ENCODE results near the gene HSD17B3.
A peak's percentile ranks its signal among the peaks of the same experiment; 100 is the strongest.

The HSD17B3 gene

GRCh38 chr9:96230002-96230401, 72.0 kb downstream of the HSD17B3 start:
- no peaks in the 10 kb centered on the region for H3K36me3 ChIP-seq
- H3K27me3 ChIP-seq (ENCODE audit: insufficient read depth, low read depth, severe bottlenecking) = no peaks in the 10 kb centered on the region
- no peak overlapping the region for H3K4me3 ChIP-seq (ENCODE audit: low read depth, low read length)
- no peak for DNase-seq
- TF ChIP-seq CTCF (IDR thresholded peaks at IDR 0.05; ENCODE audit: low read depth, low read length) = no peak
- H3K27ac ChIP-seq = no peak overlapping the region
- no peaks in the 10 kb centered on the region for H3K9me3 ChIP-seq (ENCODE audit: severe bottlenecking)

- no peak for DNase-seq
- peak; percentile 76 for TF ChIP-seq CTCF (IDR thresholded peaks at IDR 0.05; ENCODE audit: low read depth, low read length)
- H3K9me3 ChIP-seq (ENCODE audit: severe bottlenecking) = peaks cover 4% of the 10 kb centered on the region
Measured at GRCh38 chr9:96222132-96222531, 79.8 kb downstream of the HSD17B3 start.

GRCh38 chr9:96219900-96220257, 82.1 kb downstream of the HSD17B3 start:
- Histone ChIP-seq H3K36me3 (no peaks in the 10 kb centered on the region), H3K27me3 (ENCODE audit: insufficient read depth, low read depth, severe bottlenecking) (no peaks in the 10 kb centered on the region), H3K27ac (no peak overlapping the region), H3K9me3 (ENCODE audit: severe bottlenecking) (peaks cover 4% of the 10 kb centered on the region), H3K4me3 (ENCODE audit: low read depth, low read length) (no peak overlapping the region)
- TF ChIP-seq CTCF (IDR thresholded peaks at IDR 0.05; ENCODE audit: low read depth, low read length) = no peak
- DNase-seq = no peak

More at GRCh38 chr9:96222132-96222531, 79.8 kb downstream of the HSD17B3 start:
- H3K27me3 ChIP-seq (ENCODE audit: insufficient read depth, low read depth, severe bottlenecking) = no peaks in the 10 kb centered on the region
- no peaks in the 10 kb centered on the region for H3K36me3 ChIP-seq
- H3K27ac ChIP-seq = no peak overlapping the region
- H3K4me3 ChIP-seq (ENCODE audit: low read depth, low read length) = no peak overlapping the region

- peak; percentile 91 for TF ChIP-seq CTCF (IDR thresholded peaks at IDR 0.05; ENCODE audit: low read depth, low read length)
- no peaks in the 10 kb centered on the region for H3K27me3 ChIP-seq (ENCODE audit: insufficient read depth, low read depth, severe bottlenecking)
- no peak overlapping the region for H3K27ac ChIP-seq
Measured at GRCh38 chr9:96219026-96219899, 82.7 kb downstream of the HSD17B3 start.

GRCh38 chr9:96217754-96218693, 84.0 kb downstream of the HSD17B3 start:
- Histone ChIP-seq H3K27me3 (ENCODE audit: insufficient read depth, low read depth, severe bottlenecking) (no peaks in the 10 kb centered on the region), H3K4me3 (ENCODE audit: low read depth, low read length) (peak overlapping the region; percentile 35), H3K36me3 (no peaks in the 10 kb centered on the region), H3K9me3 (ENCODE audit: severe bottlenecking) (no peaks in the 10 kb centered on the region), H3K27ac (peak overlapping the region; percentile 18)
- DNase-seq = peak; percentile 76
- TF ChIP-seq CTCF (IDR thresholded peaks at IDR 0.05; ENCODE audit: low read depth, low read length) = peak; percentile 98

More at GRCh38 chr9:96219026-96219899, 82.7 kb downstream of the HSD17B3 start:
- Histone ChIP-seq H3K36me3 (no peaks in the 10 kb centered on the region), H3K4me3 (ENCODE audit: low read depth, low read length) (no peak overlapping the region), H3K9me3 (ENCODE audit: severe bottlenecking) (peaks cover 4% of the 10 kb centered on the region)
- DNase-seq = peak; percentile 55

Measured in WERI-Rb-1 (cell line).